GM12878 (cell line): ENCODE results near the gene CNPY1. TPM values are rescaled to one million over a fixed set of nuclear protein-coding genes. Genes with fewer than 3 reads are reported as not detected.

Experiments
- ATAC-seq: fragments of 200-7000 bp; cut with Tn5 transposase; 3 replicates; pipeline ENCODE4 v1.9.1; 2020; ENCODE audit warnings: mild to moderate bottlenecking, moderate library complexity
- BruUV-seq: library from RNA; stranded (reverse); fragments of 400-500 nt; replicated peaks from 2 replicates; lab custom pipeline; 2021; lab: Mats Ljungman, UMichigan
- CTCF ChIA-PET: fragments of 300-600 bp; sonication (Branson Sonifier 250); formaldehyde crosslinking; extraction: SDS; loops from one replicate; lab custom pipeline; 2021; ENCODE audit warnings: inconsistent platforms; lab: Yijun Ruan, JAX
- POLR2A ChIA-PET: fragments of 350-600 bp; formaldehyde crosslinking; extraction: SDS; loops from one replicate; lab custom pipeline; 2021; ENCODE audit warnings: inconsistent platforms; lab: Charles Lee
- RAD21 ChIA-PET: fragments of 300-600 bp; sonication (Branson Sonifier 250); formaldehyde crosslinking; loops from one replicate; lab custom pipeline; 2023; ENCODE audit warnings: antibody characterized with exemption; ENCODE audit not compliant: unreplicated experiment; lab: Charles Lee
- SMC1A ChIA-PET: fragments of 300-600 bp; sonication (Branson Sonifier 250); formaldehyde crosslinking; loops from one replicate; lab custom pipeline; 2023; ENCODE audit not compliant: unreplicated experiment, uncharacterized antibody; lab: Charles Lee
- DNase-seq: peaks from one replicate; pipeline ENCODE4 v3.0.0-alpha.2; 2011; ENCODE audit warnings: low read depth, low spot score
- FAIRE-seq: peaks from 3 replicates; lab custom pipeline; 2011; peaks lifted over from hg19 to GRCh38; lab: Jason Lieb, UNC
- H2AFZ ChIP-seq: 2 replicates; pipeline ENCODE4 v1.6.0; 2011; ENCODE audit warnings: low read depth, low read length, control low read depth; ENCODE audit not compliant: control insufficient read depth
- H3K27ac ChIP-seq: 2 replicates; pipeline ENCODE4 v1.5.1; 2011; ENCODE audit warnings: control low read depth; ENCODE audit not compliant: control insufficient read depth, insufficient read depth
- H3K27me3 ChIP-seq, 2 experiments: replicated peaks in 1 of 2; 2 replicates each; pipeline versions ENCODE4 v1.6.0 to v1.6.1; 2011; ENCODE audit warnings: low read length in 1 of 2; ENCODE audit not compliant: control insufficient read depth in 2 of 2, insufficient read depth in 2 of 2
- H3K36me3 ChIP-seq, 2 experiments: 2 replicates each; pipeline ENCODE4 v1.5.1; 2011; ENCODE audit warnings: low read length in 1 of 2; ENCODE audit not compliant: control insufficient read depth in 2 of 2, insufficient read depth in 2 of 2
- H3K4me1 ChIP-seq: 2 replicates; pipeline ENCODE4 v1.6.1; 2011; ENCODE audit warnings: mild to moderate bottlenecking, low read length, moderate library complexity, mixed read lengths; ENCODE audit not compliant: control insufficient read depth, insufficient read depth
- H3K4me2 ChIP-seq: 2 replicates; pipeline ENCODE4 v1.6.0; 2011; ENCODE audit warnings: control low read depth; ENCODE audit not compliant: control insufficient read depth, insufficient read depth
- H3K4me3 ChIP-seq: fragments of 200-600 bp; sonication (generic); 2 replicates; pipeline ENCODE4 v1.5.1; 2016
- H3K79me2 ChIP-seq: 2 replicates; pipeline ENCODE4 v1.6.0; 2011; ENCODE audit warnings: low read length; ENCODE audit not compliant: control insufficient read depth, insufficient read depth
- H3K9ac ChIP-seq: 2 replicates; pipeline ENCODE4 v1.8.0; 2011; ENCODE audit warnings: low read length, control low read depth, mixed read lengths; ENCODE audit not compliant: control insufficient read depth, insufficient read depth
- H3K9me3 ChIP-seq: replicated peaks from 3 replicates; pipeline ENCODE4 v1.5.1; 2011; ENCODE audit warnings: mild to moderate bottlenecking, low read length; ENCODE audit not compliant: control insufficient read depth, insufficient read depth
- H4K20me1 ChIP-seq: 2 replicates; pipeline ENCODE4 v1.6.0; 2011; ENCODE audit not compliant: control insufficient read depth, insufficient read depth
- BCL3 ChIP-seq: IDR thresholded peaks from 2 replicates; pipeline ENCODE4 v1.6.1; 2011; ENCODE audit warnings: borderline replicate concordance, low read depth, mild to moderate bottlenecking, moderate library complexity, low read length; ENCODE audit not compliant: insufficient read depth, poor library complexity, severe bottlenecking
- CBFB ChIP-seq: IDR thresholded peaks from 2 replicates; pipeline ENCODE4 v1.6.1; 2016; ENCODE audit warnings: antibody characterized with exemption, low read depth
- E4F1 ChIP-seq: fragments of 450-650 bp; IDR thresholded peaks from 2 replicates; pipeline ENCODE4 v1.6.1; 2018; ENCODE audit warnings: borderline replicate concordance, mild to moderate bottlenecking; ENCODE audit not compliant: partially characterized antibody
- HDAC6 ChIP-seq: fragments of 200-600 bp; sonication (generic); IDR thresholded peaks from one replicate; pipeline ENCODE4 v1.8.0; 2017; ENCODE audit warnings: antibody characterized with exemption; ENCODE audit not compliant: unreplicated experiment
- MEF2A ChIP-seq: IDR thresholded peaks from 2 replicates; pipeline ENCODE4 v1.6.1; 2011; ENCODE audit warnings: low read depth, mild to moderate bottlenecking, low read length, moderate library complexity; ENCODE audit not compliant: insufficient read depth
- NR2C2 ChIP-seq: IDR thresholded peaks from 2 replicates; pipeline ENCODE4 v1.6.1; 2011; ENCODE audit warnings: borderline replicate concordance, low read depth; ENCODE audit not compliant: control insufficient read depth, insufficient read length
- POU2F2 ChIP-seq: IDR thresholded peaks from 3 replicates; pipeline ENCODE4 v1.6.1; 2011; ENCODE audit warnings: low read depth, mild to moderate bottlenecking, low read length, borderline replicate concordance
- RAD51 ChIP-seq: fragments of 450-650 bp; IDR thresholded peaks from 2 replicates; pipeline ENCODE4 v1.6.1; 2016; ENCODE audit warnings: moderate library complexity, mild to moderate bottlenecking, inconsistent platforms
- RELB ChIP-seq: fragments of 450-650 bp; IDR thresholded peaks from 2 replicates; pipeline ENCODE4 v1.6.1; 2017; ENCODE audit warnings: low read depth, mild to moderate bottlenecking, moderate library complexity
- SIX5 ChIP-seq: IDR thresholded peaks from 2 replicates; pipeline ENCODE4 v1.6.1; 2011; ENCODE audit warnings: mild to moderate bottlenecking, low read depth, low read length, moderate library complexity; ENCODE audit not compliant: severe bottlenecking
- SMAD1 ChIP-seq: fragments of 450-650 bp; IDR thresholded peaks from 2 replicates; pipeline ENCODE4 v1.6.1; 2018; ENCODE audit warnings: mild to moderate bottlenecking, low read depth; ENCODE audit not compliant: partially characterized antibody
- SMC3 ChIP-seq: IDR thresholded peaks from 2 replicates; pipeline ENCODE4 v1.6.1; 2011; ENCODE audit warnings: low read length, improper control_type of control experiment, borderline replicate concordance
- STAT3 ChIP-seq: IDR thresholded peaks from 2 replicates; pipeline ENCODE4 v1.6.1; 2011; ENCODE audit warnings: low read depth, low read length, improper control_type of control experiment
- WGBS: methylation state at CpG from one replicate; pipeline ENCODE4 v1.1.6; 2016; ENCODE audit warnings: low lambda C conversion rate; ENCODE audit not compliant: insufficient replicate concordance, insufficient coverage; ENCODE audit errors: missing lambda C conversion rate; 5-methylcytosine and 5-hydroxymethylcytosine counted together
- in situ Hi-C: fragments of 300-500 bp; cut with MboI; formaldehyde crosslinking; loops from 9 replicates; pipeline ENCODE4 v1.14.3; 2018; ENCODE audit warnings: mixed read lengths
- intact Hi-C: fragments of 100-400 bp; cut with micrococcal nuclease; formaldehyde crosslinking; loops from one replicate; pipeline ENCODE4 v1.14.2; 2022; ENCODE audit not compliant: unreplicated experiment
- polyA plus RNA-seq, 11 experiments: library from polyadenylated mRNA; depleted of rRNA in 4 of 11; unstranded in 6 of 11; stranded (reverse) in 5 of 11; fragments of >200 nt; fragmentation: Nextera tagmentation in 4 of 11; fragmentation: Illumina TruSeq in 1 of 11; extraction: Ambion mirVana in 4 of 11; extraction: Trizol in 1 of 11; gene quantifications; 1 replicate in 1 of 11; 2 replicates in 10 of 11; pipeline versions ENCODE4 v1.2.1 to v1.2.3, GENCODE V29; 2011 to 2016; ENCODE audit warnings: inconsistent platforms in 2 of 11, missing spikeins in 2 of 11, low read depth in 1 of 11
- total RNA-seq, 4 experiments: library from RNA; depleted of rRNA in 3 of 4; stranded (reverse); fragments of >200 nt in 3 of 4; fragmentation: Illumina TruSeq in 1 of 4; extraction: Trizol in 1 of 4; gene quantifications; 2 replicates each; pipeline versions ENCODE4 v1.2.1 to v1.2.3, GENCODE V29; 2013 to 2021
- TF ChIP-seq, protein P1 (sequence below): fragments of 450-650 bp; formaldehyde crosslinking; IDR thresholded peaks from 2 replicates; pipeline ENCODE4 v1.5.0; 2022; ENCODE audit warnings: mild to moderate bottlenecking, missing genetic modification characterization

The CNPY1 gene
- total and polyA plus RNA-seq, 10 of the 15 experiments (the other 5 are each of a cell fraction or from before 2014, with no cell fraction given), result not detected

- DNase-seq (no peak), ATAC-seq (no peak), FAIRE-seq (no peak)
- no peak overlapping the region for H3K27ac ChIP-seq
- no peaks in the 10 kb centered on the region for H3K4me1 ChIP-seq
- no peak overlapping the region for H3K9ac ChIP-seq
- no peaks in the 10 kb centered on the region for H4K20me1 ChIP-seq
- H3K79me2 ChIP-seq, result no peaks in the 10 kb centered on the region
- ChIA-PET RAD21 (no interaction called here), POLR2A (no interaction called here), CTCF (interaction anchor here (1.5 to 2.5 kb wide), 2 partner anchors 13 to 181 kb away, joined by 4 to 12 read pairs; no protein-coding TSS in a partner anchor), SMC1A (no interaction called here)
- H3K9me3 ChIP-seq, result no peaks in the 10 kb centered on the region
- H2AFZ ChIP-seq, result no peak overlapping the region
- in situ Hi-C loops (no loop called here), intact Hi-C loops (no loop called here)
- no TSS peak for BruUV-seq
- no peaks in the 10 kb centered on the region for H3K36me3 ChIP-seq
- WGBS, result 62% methylated on average over 8 of the region's 8 CpGs
- no peak overlapping the region for H3K4me3 ChIP-seq
- H3K27me3 ChIP-seq, result no peaks in the 10 kb centered on the region; a peak in 1 of 4 replicates
- H3K4me2 ChIP-seq, result no peak overlapping the region
- TF ChIP-seq SMAD1 (no peak), SMC3 (no peak), SIX5 (no peak), MEF2A (no peak), STAT3 (no peak), NR2C2 (no peak), POU2F2 (no peak), CBFB (no peak), BCL3 (no peak), RELB (no peak), RAD51 (no peak), HDAC6 (no peak), E4F1 (no peak)
- TF ChIP-seq, protein P1, sequence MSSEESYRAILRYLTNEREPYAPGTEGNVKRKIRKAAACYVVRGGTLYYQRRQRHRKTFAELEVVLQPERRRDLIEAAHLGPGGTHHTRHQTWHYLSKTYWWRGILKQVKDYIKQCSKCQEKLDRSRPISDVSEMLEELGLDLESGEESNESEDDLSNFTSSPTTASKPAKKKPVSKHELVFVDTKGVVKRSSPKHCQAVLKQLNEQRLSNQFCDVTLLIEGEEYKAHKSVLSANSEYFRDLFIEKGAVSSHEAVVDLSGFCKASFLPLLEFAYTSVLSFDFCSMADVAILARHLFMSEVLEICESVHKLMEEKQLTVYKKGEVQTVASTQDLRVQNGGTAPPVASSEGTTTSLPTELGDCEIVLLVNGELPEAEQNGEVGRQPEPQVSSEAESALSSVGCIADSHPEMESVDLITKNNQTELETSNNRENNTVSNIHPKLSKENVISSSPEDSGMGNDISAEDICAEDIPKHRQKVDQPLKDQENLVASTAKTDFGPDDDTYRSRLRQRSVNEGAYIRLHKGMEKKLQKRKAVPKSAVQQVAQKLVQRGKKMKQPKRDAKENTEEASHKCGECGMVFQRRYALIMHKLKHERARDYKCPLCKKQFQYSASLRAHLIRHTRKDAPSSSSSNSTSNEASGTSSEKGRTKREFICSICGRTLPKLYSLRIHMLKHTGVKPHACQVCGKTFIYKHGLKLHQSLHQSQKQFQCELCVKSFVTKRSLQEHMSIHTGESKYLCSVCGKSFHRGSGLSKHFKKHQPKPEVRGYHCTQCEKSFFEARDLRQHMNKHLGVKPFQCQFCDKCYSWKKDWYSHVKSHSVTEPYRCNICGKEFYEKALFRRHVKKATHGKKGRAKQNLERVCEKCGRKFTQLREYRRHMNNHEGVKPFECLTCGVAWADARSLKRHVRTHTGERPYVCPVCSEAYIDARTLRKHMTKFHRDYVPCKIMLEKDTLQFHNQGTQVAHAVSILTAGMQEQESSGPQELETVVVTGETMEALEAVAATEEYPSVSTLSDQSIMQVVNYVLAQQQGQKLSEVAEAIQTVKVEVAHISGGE, result no peak
These were observed 39.2 kb upstream of the CNPY1 start for GRCh38 chr7:155585532-155585895.
